ENCODE results near the gene SORBS2. TPM values are rescaled to one million over a fixed set of nuclear protein-coding genes. Genes with fewer than 3 reads are reported as not detected.

SORBS2 gene
- total and polyA plus RNA-seq, 2 donors (not counting 3 experiments of a cell fraction or from before 2014, with no cell fraction given): 69.8 to 82.5 TPM

- Histone ChIP-seq H3K79me2 (ENCODE audit: control insufficient read depth, insufficient read depth, low read length) (no peaks in the 10 kb centered on the region), H3K9me3 (replicated peaks; ENCODE audit: control insufficient read depth, insufficient read depth, low read length) (no peaks in the 10 kb centered on the region), H4K20me1 (replicated peaks; ENCODE audit: control insufficient read depth, extremely low read depth, insufficient read depth, low read length) (no peaks in the 10 kb centered on the region), H3K4me1 (ENCODE audit: control insufficient read depth, extremely low read depth, insufficient read depth, low read length) (peaks cover 22% of the 10 kb centered on the region), H3K4me3 (replicated peaks in 1 of 3; ENCODE audit: insufficient read depth in 1 of 3, low read depth in 1 of 3, low read length in 3 of 3) (peak overlapping the region in 1 of 3 experiments; percentile 34), H3K27ac (ENCODE audit: insufficient read depth, low read depth, low read length) (peak overlapping the region; percentile 85), H3K4me2 (ENCODE audit: insufficient read depth, low read length) (peak overlapping the region; percentile 90), H3K9ac (replicated peaks; ENCODE audit: extremely low read depth, insufficient read depth, low read length) (peak overlapping the region; percentile 83), H3K27me3 (ENCODE audit: control insufficient read depth in 2 of 2, insufficient read depth in 2 of 2, low read length in 2 of 2) (no peaks in the 10 kb centered on the region), H3K9me1 (replicated peaks; ENCODE audit: control insufficient read depth, extremely low read depth, insufficient read depth, low read length) (no peaks in the 10 kb centered on the region), H3K36me3 (ENCODE audit: control insufficient read depth in 2 of 2, extremely low read depth in 1 of 2, insufficient read depth in 2 of 2, low read length in 2 of 2) (no peaks in the 10 kb centered on the region), H2AFZ (ENCODE audit: low read depth, low read length) (peak overlapping the region; percentile 37)
- FAIRE-seq (peak; percentile 95), DNase-seq (ENCODE audit: low read depth, low spot score) (peak; percentile 99)
- TF ChIP-seq, protein P1, sequence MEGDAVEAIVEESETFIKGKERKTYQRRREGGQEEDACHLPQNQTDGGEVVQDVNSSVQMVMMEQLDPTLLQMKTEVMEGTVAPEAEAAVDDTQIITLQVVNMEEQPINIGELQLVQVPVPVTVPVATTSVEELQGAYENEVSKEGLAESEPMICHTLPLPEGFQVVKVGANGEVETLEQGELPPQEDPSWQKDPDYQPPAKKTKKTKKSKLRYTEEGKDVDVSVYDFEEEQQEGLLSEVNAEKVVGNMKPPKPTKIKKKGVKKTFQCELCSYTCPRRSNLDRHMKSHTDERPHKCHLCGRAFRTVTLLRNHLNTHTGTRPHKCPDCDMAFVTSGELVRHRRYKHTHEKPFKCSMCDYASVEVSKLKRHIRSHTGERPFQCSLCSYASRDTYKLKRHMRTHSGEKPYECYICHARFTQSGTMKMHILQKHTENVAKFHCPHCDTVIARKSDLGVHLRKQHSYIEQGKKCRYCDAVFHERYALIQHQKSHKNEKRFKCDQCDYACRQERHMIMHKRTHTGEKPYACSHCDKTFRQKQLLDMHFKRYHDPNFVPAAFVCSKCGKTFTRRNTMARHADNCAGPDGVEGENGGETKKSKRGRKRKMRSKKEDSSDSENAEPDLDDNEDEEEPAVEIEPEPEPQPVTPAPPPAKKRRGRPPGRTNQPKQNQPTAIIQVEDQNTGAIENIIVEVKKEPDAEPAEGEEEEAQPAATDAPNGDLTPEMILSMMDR (IDR thresholded peaks at IDR 0.05; ENCODE audit: extremely low read depth in 1 of 2, insufficient read depth in 1 of 2, low read depth in 1 of 2, low read length in 2 of 2): no peak
- no peak for TF ChIP-seq EZH2 (IDR thresholded peaks at IDR 0.05; ENCODE audit: borderline replicate concordance, low read depth, low read length, severe bottlenecking)
- peak; percentile 75 for TF ChIP-seq POLR2AphosphoS5 (IDR thresholded peaks at IDR 0.05; ENCODE audit: insufficient read depth, low read depth, low read length)
- peak; percentile 58 for TF ChIP-seq FOS (IDR thresholded peaks at IDR 0.05; ENCODE audit: borderline replicate concordance, insufficient read depth, low read length)
- TF ChIP-seq MAX (IDR thresholded peaks at IDR 0.05; ENCODE audit: insufficient read depth, insufficient read length): peak; percentile 26
- peak; percentile 15 for TF ChIP-seq MYC (IDR thresholded peaks at IDR 0.05; ENCODE audit: low read depth, low read length)
- peak; percentile 46 for TF ChIP-seq POLR2A (IDR thresholded peaks at IDR 0.05; ENCODE audit: low read depth, low read length)
- peak; percentile 61 for TF ChIP-seq JUN (IDR thresholded peaks at IDR 0.05; ENCODE audit: borderline replicate concordance, insufficient read depth, insufficient read length, low read depth)
- no peak for TF ChIP-seq GATA2 (IDR thresholded peaks at IDR 0.05; ENCODE audit: insufficient read depth, insufficient read length, low read depth, low read length)
- no TSS peak for BruUV-seq (replicated peaks)
- intact Hi-C loops (cut with micrococcal nuclease): loop anchor here (1.0 to 2.0 kb wide), 4 partner anchors 13 to 47 kb away; no protein-coding TSS in a partner anchor
- CTCF ChIA-PET: interaction anchor here (0.6 to 2.7 kb wide), 6 partner anchors 17 to 246 kb away, joined by 3 to 12 read pairs (median 4); no protein-coding TSS in a partner anchor
- POLR2A ChIA-PET: no interaction called here
- dilution Hi-C loops (cut with MboI; ENCODE audit: extremely low pct_ligation_motif_present, low sequenced_read_pairs): no loop called here
These were observed 19.4 kb downstream of the SORBS2 start for GRCh38 chr4:185792384-185793115.

Measured in endothelial cell of umbilical vein (primary cell).